SK-N-SH treated with all-trans-retinoic acid at 6 μM for 48 hours (cell line): ENCODE data around the gene MRPL9.

ENCODE experiments used
- ATAC-seq: fragments of 200-7000 bp; cut with Tn5 transposase; 3 replicates; pipeline ENCODE4 v1.9.1; 2020; ENCODE audit warnings: mild to moderate bottlenecking, moderate library complexity
- BACH2 ChIP-seq: fragments of 250-450 bp; sonication (Bioruptor Pico); IDR thresholded peaks from 2 replicates; pipeline ENCODE4 v1.9.0; 2021; ENCODE audit warnings: mild to moderate bottlenecking, borderline replicate concordance
- CREB5 ChIP-seq: fragments of 250-450 bp; sonication (Bioruptor Pico); IDR thresholded peaks from 2 replicates; pipeline ENCODE4 v1.5.1; 2020; ENCODE audit warnings: low read depth, mild to moderate bottlenecking, moderate library complexity
- CSDC2 ChIP-seq: fragments of 250-450 bp; sonication (Bioruptor Pico); IDR thresholded peaks from 2 replicates; pipeline ENCODE4 v1.5.0; 2020; ENCODE audit warnings: mild to moderate bottlenecking, moderate library complexity
- ESRRG ChIP-seq: fragments of 250-450 bp; sonication (Bioruptor Pico); IDR thresholded peaks from 2 replicates; pipeline ENCODE4 v1.6.1; 2021; ENCODE audit warnings: mild to moderate bottlenecking
- GLIS3 ChIP-seq: fragments of 250-450 bp; sonication (Bioruptor Pico); IDR thresholded peaks from 2 replicates; pipeline ENCODE4 v1.5.0; 2020; ENCODE audit warnings: mild to moderate bottlenecking, moderate library complexity
- ISL1 ChIP-seq: fragments of 250-450 bp; sonication (Bioruptor Pico); IDR thresholded peaks from 2 replicates; pipeline ENCODE4 v2.1.2; 2022; ENCODE audit warnings: mild to moderate bottlenecking, moderate library complexity
- OSR1 ChIP-seq: fragments of 250-450 bp; sonication (Bioruptor Pico); IDR thresholded peaks from 2 replicates; pipeline ENCODE4 v1.8.0; 2022; ENCODE audit warnings: moderate library complexity, mild to moderate bottlenecking, inconsistent platforms
- PATZ1 ChIP-seq: fragments of 250-450 bp; sonication (Bioruptor Pico); IDR thresholded peaks from 2 replicates; pipeline ENCODE4 v1.8.0; 2020; ENCODE audit warnings: mild to moderate bottlenecking, moderate library complexity, borderline replicate concordance
- POU6F1 ChIP-seq: fragments of 250-450 bp; sonication (Bioruptor Pico); IDR thresholded peaks from 2 replicates; pipeline ENCODE4 v1.8.0; 2021; ENCODE audit warnings: low read depth, mild to moderate bottlenecking, moderate library complexity, borderline replicate concordance
- RARB ChIP-seq: fragments of 250-450 bp; sonication (Bioruptor Pico); IDR thresholded peaks from 2 replicates; pipeline ENCODE4 v1.8.0; 2021; ENCODE audit warnings: mild to moderate bottlenecking, moderate library complexity
- SNAI2 ChIP-seq: fragments of 250-450 bp; sonication (Bioruptor Pico); IDR thresholded peaks from 2 replicates; pipeline ENCODE4 v1.5.0; 2020; ENCODE audit warnings: mild to moderate bottlenecking, moderate library complexity
- TCF4 ChIP-seq: fragments of 250-450 bp; sonication (Bioruptor Pico); IDR thresholded peaks from 2 replicates; pipeline ENCODE4 v1.8.0; 2021; ENCODE audit warnings: mild to moderate bottlenecking, moderate library complexity, borderline replicate concordance
- TOX ChIP-seq: fragments of 250-450 bp; sonication (Bioruptor Pico); IDR thresholded peaks from 2 replicates; pipeline ENCODE4 v1.8.0; 2021; ENCODE audit warnings: mild to moderate bottlenecking, moderate library complexity, borderline replicate concordance
- TSHZ2 ChIP-seq: fragments of 250-450 bp; sonication (Bioruptor Pico); IDR thresholded peaks from 2 replicates; pipeline ENCODE4 v1.5.0; 2020; ENCODE audit warnings: mild to moderate bottlenecking, moderate library complexity
- ZC3H10 ChIP-seq: fragments of 250-450 bp; sonication (Bioruptor Pico); IDR thresholded peaks from 2 replicates; pipeline ENCODE4 v1.5.1; 2021; ENCODE audit warnings: mild to moderate bottlenecking, moderate library complexity
- ZFP30 ChIP-seq: fragments of 450-650 bp; formaldehyde crosslinking; IDR thresholded peaks from 2 replicates; pipeline ENCODE4 v1.5.0; 2022; ENCODE audit warnings: mild to moderate bottlenecking, moderate library complexity
- ZNF565 ChIP-seq: fragments of 450-650 bp; formaldehyde crosslinking; conservative IDR thresholded peaks from 2 replicates; pipeline ENCODE4 v1.5.0; 2020; ENCODE audit warnings: low read depth, mild to moderate bottlenecking, moderate library complexity
- ZNF70 ChIP-seq: fragments of 450-650 bp; formaldehyde crosslinking; IDR thresholded peaks from 2 replicates; pipeline ENCODE4 v1.5.0; 2020; ENCODE audit warnings: mild to moderate bottlenecking, moderate library complexity
- ZNF8 ChIP-seq: fragments of 450-650 bp; formaldehyde crosslinking; IDR thresholded peaks from 2 replicates; pipeline ENCODE4 v1.5.0; 2020; ENCODE audit warnings: mild to moderate bottlenecking, moderate library complexity

MRPL9 gene

GRCh38 chr1:151809985-151810556 is 46.8 kb upstream of the MRPL9 start (continued):
- TF ChIP-seq OSR1 (CRISPR knock-in tag) (no peak), ZC3H10 (CRISPR knock-in tag) (no peak)

- TF ChIP-seq TOX (CRISPR knock-in tag) (no peak), ZNF70 (no peak), TCF4 (no peak)
- no peak for ATAC-seq
These were observed 46.1 kb upstream of the MRPL9 start for GRCh38 chr1:151809290-151809984.

GRCh38 chr1:151807766-151808165 is 44.5 kb upstream of the MRPL9 start:
- no peak for ATAC-seq
- TF ChIP-seq POU6F1 (CRISPR knock-in tag) (no peak), GLIS3 (no peak), ZNF8 (CRISPR knock-in tag) (no peak), ZNF70 (no peak), TSHZ2 (CRISPR knock-in tag) (no peak), ZNF565 (CRISPR knock-in tag) (no peak), ZC3H10 (CRISPR knock-in tag) (no peak), RARB (no peak), ISL1 (CRISPR knock-in tag) (no peak), CREB5 (no peak), ZFP30 (CRISPR knock-in tag) (no peak), ESRRG (no peak), SNAI2 (CRISPR knock-in tag) (no peak), TCF4 (no peak), CSDC2 (no peak)

- no peak for ATAC-seq
- TF ChIP-seq GLIS3 (no peak), PATZ1 (CRISPR knock-in tag) (no peak), BACH2 (CRISPR knock-in tag) (no peak), CREB5 (no peak), ZFP30 (CRISPR knock-in tag) (no peak), CSDC2 (no peak)
- TF ChIP-seq, all 23 proteins: peak for 0
These were observed 43.8 kb upstream of the MRPL9 start for GRCh38 chr1:151807131-151807530.
